Adrenal gland (tissue), 12 donors: ENCODE measurements around the gene RPS6KC1. TPM values are rescaled to one million over a fixed set of nuclear protein-coding genes. Genes with fewer than 3 reads are reported as not detected.
A peak's percentile ranks its signal among the peaks of the same experiment; 100 is the strongest.

Experiments
- DNase-seq, 7 donors: peaks; one replicate each; pipeline ENCODE4 v3.0.0-alpha.2; 2019 to 2020
- H3K27ac ChIP-seq, 5 donors: fragments of 200-600 bp; sonication (generic) in 4 of 5; 1 replicate in 3 of 5; 2 replicates in 2 of 5; pipeline versions ENCODE4 v1.5.1 to v1.8.0; 2016 to 2020; ENCODE audit warnings: mild to moderate bottlenecking in 1 of 5
- H3K27me3 ChIP-seq: fragments of 200-600 bp; 2 replicates; pipeline ENCODE4 v1.8.0; 2021
- H3K36me3 ChIP-seq, 2 donors: fragments of 200-600 bp; replicated peaks in 1 of 2; 1 replicate in 1 of 2; 2 replicates in 1 of 2; pipeline versions ENCODE4 v1.5.1 to v1.8.0; 2018 to 2022
- H3K4me1 ChIP-seq, 2 donors: fragments of 200-600 bp; replicated peaks in 1 of 2; 1 replicate in 1 of 2; 2 replicates in 1 of 2; pipeline versions ENCODE4 v1.5.1 to v1.8.0; 2018 to 2021
- H3K4me3 ChIP-seq, 4 donors: fragments of 200-600 bp; sonication (generic) in 3 of 4; one replicate each; pipeline ENCODE4 v1.5.1; 2016 to 2018
- H3K9me3 ChIP-seq, 3 donors: fragments of 200-600 bp; sonication (generic) in 1 of 3; replicated peaks in 1 of 3; 1 replicate in 2 of 3; 2 replicates in 1 of 3; pipeline versions ENCODE4 v1.5.1 to v1.8.0; 2016 to 2021
- CTCF ChIP-seq, 6 experiments: fragments of 450-650 bp in 4 of 6; fragments of 200-600 bp in 2 of 6; sonication (generic) in 1 of 6; IDR thresholded peaks; 1 replicate in 5 of 6; 2 replicates in 1 of 6; pipeline versions ENCODE4 v1.5.1 to v1.8.0; 2016 to 2021; ENCODE audit warnings: antibody characterized with exemption in 6 of 6, mild to moderate bottlenecking in 2 of 6, moderate library complexity in 1 of 6
- POLR2A ChIP-seq, 2 donors: fragments of 450-650 bp; IDR thresholded peaks; one replicate each; pipeline ENCODE4 v1.6.1; 2017; ENCODE audit warnings: antibody characterized with exemption in 2 of 2, mild to moderate bottlenecking in 2 of 2, moderate library complexity in 1 of 2
- WGBS, 4 donors: extraction: QIAGEN DNeasy Blood & Tissue Kit in 2 of 4; methylation state at CpG; one replicate each; pipeline versions ENCODE4 v1.1.5 to v1.1.7; 2013 to 2017; 5-methylcytosine and 5-hydroxymethylcytosine counted together
- intact Hi-C, 2 donors: fragments of 100-400 bp; cut with DNase I; formaldehyde crosslinking; loops; one replicate each; pipeline versions ENCODE4 v1.14.1 to v1.15.0; 2022 to 2023
- polyA plus RNA-seq, 3 donors: library from polyadenylated mRNA; stranded (reverse); fragments of 200-250 nt in 2 of 3; fragments of 350-450 nt in 1 of 3; fragmentation: Illumina TruSeq in 1 of 3; extraction: RNeasy Lipid Tissue Mini Kit (QIAGEN cat#74804) in 1 of 3; gene quantifications; one replicate each; pipeline ENCODE4 v1.2.3, GENCODE V29; 2013 to 2014
- total RNA-seq, 9 donors: library from RNA; depleted of rRNA in 4 of 9; stranded (reverse); fragments of >200 nt in 4 of 9; fragments of 120-200 nt in 1 of 9; fragmentation: NEBNext Ultra II Directional in 1 of 9; extraction: Animal tissue kit (Norgen Biotek cat#: 25700) in 1 of 9; gene quantifications; one replicate each; pipeline versions ENCODE4 v1.1.0 to v1.2.4, GENCODE V29; 2013 to 2023
- donor health status: healthy with polysubstance abuse.
- donor health status: Bipolar disorder and iron deficiency.
- donor health status: DM: yes; HTN: yes; CAD: no.
- donor health status: DM: no; HTN: no; CAD: no.
- donor health status: DM: no; HTN: no; CAD: no.
- donor health status: DM: yes; HTN: yes; CAD: no.

RPS6KC1 gene
- total and polyA plus RNA-seq, 12 donors: 7.6 to 67.2 (median 26.2) TPM

- H3K4me3 ChIP-seq: no peak overlapping the region
- DNase-seq: no peak
- no peaks in the 10 kb centered on the region for H3K36me3 ChIP-seq
- H3K9me3 ChIP-seq: no peaks in the 10 kb centered on the region
- H3K27me3 ChIP-seq: no peaks in the 10 kb centered on the region
- TF ChIP-seq POLR2A (IDR thresholded peaks at IDR 0.05) (no peak), CTCF (IDR thresholded peaks at IDR 0.05) (no peak)
- intact Hi-C loops: no loop called here
- H3K4me1 ChIP-seq: peaks cover 4 to 8% of the 10 kb centered on the region in 2 donors
- no peak overlapping the region for H3K27ac ChIP-seq
These were observed 223.1 kb downstream of the RPS6KC1 start for GRCh38 chr1:213274140-213274539.

GRCh38 chr1:213275293-213275692 lies 224.3 kb downstream of the RPS6KC1 start:
- TF ChIP-seq CTCF (IDR thresholded peaks at IDR 0.05): no peak
- TF ChIP-seq POLR2A (IDR thresholded peaks at IDR 0.05): no peak
- no peak overlapping the region for H3K4me3 ChIP-seq
- intact Hi-C loops: no loop called here
- 94 to 100% (median 97%) methylated on average over 1 of the region's 1 CpG for WGBS, 4 donors
- no peaks in the 10 kb centered on the region for H3K9me3 ChIP-seq
- H3K4me1 ChIP-seq: peaks cover 4 to 8% of the 10 kb centered on the region in 2 donors
- H3K36me3 ChIP-seq: no peaks in the 10 kb centered on the region
- H3K27ac ChIP-seq: no peak overlapping the region
- no peaks in the 10 kb centered on the region for H3K27me3 ChIP-seq
- DNase-seq: no peak

- no peak overlapping the region for H3K4me3 ChIP-seq
These were observed 225.2 kb downstream of the RPS6KC1 start for GRCh38 chr1:213276236-213276635.

GRCh38 chr1:213277036-213277435 lies 226.0 kb downstream of the RPS6KC1 start:
- peak in 4 of 7 donors; percentile 16 to 46 (median 25) for DNase-seq
- Histone ChIP-seq H3K4me3 (no peak overlapping the region), H3K27me3 (no peaks in the 10 kb centered on the region), H3K27ac (peak overlapping the region in 4 of 5 donors; percentile 23 to 72 (median 56)), H3K9me3 (no peaks in the 10 kb centered on the region), H3K36me3 (no peaks in the 10 kb centered on the region), H3K4me1 (peaks cover 4 to 8% of the 10 kb centered on the region in 2 donors)
- TF ChIP-seq POLR2A (IDR thresholded peaks at IDR 0.05): no peak
- no peak for TF ChIP-seq CTCF (IDR thresholded peaks at IDR 0.05)
- intact Hi-C loops: no loop called here
- WGBS, 4 donors: 25 to 39% (median 31%) methylated on average over 2 of the region's 2 CpGs

More at GRCh38 chr1:213276236-213276635, 225.2 kb downstream of the RPS6KC1 start:
- TF ChIP-seq POLR2A (IDR thresholded peaks at IDR 0.05): no peak
- no peak for TF ChIP-seq CTCF (IDR thresholded peaks at IDR 0.05)
- Histone ChIP-seq H3K9me3 (no peaks in the 10 kb centered on the region), H3K4me1 (peaks cover 4 to 8% of the 10 kb centered on the region in 2 donors), H3K36me3 (no peaks in the 10 kb centered on the region), H3K27me3 (no peaks in the 10 kb centered on the region), H3K27ac (peak overlapping the region in 1 of 5 donors; percentile 52)
- intact Hi-C loops: no loop called here
- no peak for DNase-seq
- 90 to 97% (median 93%) methylated on average over 2 of the region's 2 CpGs for WGBS, 4 donors
